SJSA1 (cell line): ENCODE data around the gene NDFIP2. TPM values are rescaled to one million over a fixed set of nuclear protein-coding genes. Genes with fewer than 3 reads are reported as not detected.
"Not testable (repeated sequence)": the region's sequence is repeated elsewhere in the genome, so short reads cannot be mapped to it uniquely, and the experiment has no call there.

Experiments used
- DNase-seq, 2 experiments: peaks; one replicate each; pipeline ENCODE4 v3.0.0-alpha.2; 2015 to 2020; ENCODE audit warnings: low spot score in 2 of 2, low read depth in 1 of 2
- H3K27ac ChIP-seq: fragments of 250-450 bp; sonication (Bioruptor Pico); 2 replicates; pipeline ENCODE4 v1.5.1; 2020; ENCODE audit warnings: mild to moderate bottlenecking, moderate library complexity
- H3K27me3 ChIP-seq: fragments of 250-450 bp; sonication (Bioruptor Pico); replicated peaks from 2 replicates; pipeline ENCODE4 v1.5.1; 2020; ENCODE audit warnings: mild to moderate bottlenecking, moderate library complexity
- H3K36me3 ChIP-seq: fragments of 250-450 bp; sonication (Bioruptor Pico); 2 replicates; pipeline ENCODE4 v1.5.1; 2020; ENCODE audit warnings: mild to moderate bottlenecking
- H3K4me1 ChIP-seq: fragments of 250-450 bp; sonication (Bioruptor Pico); replicated peaks from 2 replicates; pipeline ENCODE4 v1.6.1; 2021; ENCODE audit warnings: mild to moderate bottlenecking
- H3K4me3 ChIP-seq: fragments of 250-450 bp; sonication (Bioruptor Pico); 2 replicates; pipeline ENCODE4 v1.5.1; 2020; ENCODE audit warnings: mild to moderate bottlenecking
- H3K9me3 ChIP-seq: fragments of 250-450 bp; sonication (Bioruptor Pico); replicated peaks from 2 replicates; pipeline ENCODE4 v1.5.1; 2020; ENCODE audit warnings: mild to moderate bottlenecking
- total RNA-seq: library from RNA; depleted of rRNA; stranded (reverse); fragments of >200 nt; shearing (Covaris generic); gene quantifications from 2 replicates; pipeline ENCODE4 v1.2.3, GENCODE V29; 2014

Gene NDFIP2
- total RNA-seq, 1 experiment from 2014 or later = 110 TPM

- H3K27me3 ChIP-seq = no peaks in the 10 kb centered on the region
- no peaks in the 10 kb centered on the region for H3K4me1 ChIP-seq
- no peak overlapping the region for H3K27ac ChIP-seq
- no peaks in the 10 kb centered on the region for H3K9me3 ChIP-seq
- H3K36me3 ChIP-seq = no peaks in the 10 kb centered on the region
- H3K4me3 ChIP-seq = no peak overlapping the region
- DNase-seq = no peak
Observed at GRCh38 chr13:79540504-79540903, 59.5 kb downstream of the NDFIP2 start.

DNA sequence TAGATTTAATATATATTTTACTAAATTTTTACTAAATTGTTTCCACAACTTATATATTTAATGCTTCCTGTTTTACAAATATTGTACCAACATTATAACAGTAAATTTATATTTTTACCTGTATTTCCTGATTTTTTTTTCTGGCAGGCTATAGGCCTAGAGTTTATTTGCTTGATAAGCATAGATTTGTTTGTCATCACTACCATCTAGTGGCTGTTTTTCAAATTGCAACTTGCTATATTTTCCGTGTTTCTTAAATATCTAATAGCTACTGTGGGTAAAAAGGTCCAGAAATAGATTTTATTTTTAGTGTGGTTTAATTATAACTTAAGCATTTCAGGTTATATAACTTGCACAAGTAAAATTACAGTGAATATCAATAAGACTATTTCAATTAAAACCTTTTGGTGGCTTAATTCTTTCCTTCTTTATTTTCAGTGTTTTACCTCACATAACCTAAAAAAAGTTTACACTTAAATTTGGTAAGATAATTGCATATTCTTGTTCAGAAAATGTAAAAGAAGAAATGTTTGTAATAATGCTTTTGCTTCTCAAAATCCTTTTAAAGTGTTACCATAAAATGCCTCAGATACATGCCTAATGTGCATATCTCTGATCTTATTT, 60.6 kb downstream of the NDFIP2 start:
- H3K4me3 ChIP-seq = no peak overlapping the region
- no peaks in the 10 kb centered on the region for H3K4me1 ChIP-seq
- no peaks in the 10 kb centered on the region for H3K9me3 ChIP-seq
- peak in 1 of 2 experiments; percentile 70 for DNase-seq
- no peak overlapping the region for H3K27ac ChIP-seq
- no peaks in the 10 kb centered on the region for H3K27me3 ChIP-seq
- no peaks in the 10 kb centered on the region for H3K36me3 ChIP-seq

DNA sequence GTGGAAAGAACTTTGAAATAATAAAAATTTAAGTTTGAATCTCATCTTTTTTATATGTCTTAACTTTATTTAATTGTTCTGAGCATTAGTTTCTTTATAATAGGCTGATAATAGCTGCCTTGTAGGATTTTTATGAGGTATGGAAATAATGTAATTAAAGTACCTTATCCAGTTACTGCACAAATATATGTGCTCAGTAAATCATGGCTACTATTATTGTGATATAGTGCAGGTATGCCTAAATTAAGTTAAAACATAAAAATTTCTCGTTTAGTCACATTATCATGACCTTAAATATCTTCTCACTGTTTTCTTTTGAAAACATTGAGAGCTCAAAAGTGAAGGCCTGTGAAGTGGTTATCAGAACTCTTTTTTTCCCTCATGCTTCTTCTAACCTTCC, 62.9 kb downstream of the NDFIP2 start:
- DNase-seq = no peak
- H3K9me3 ChIP-seq = no peaks in the 10 kb centered on the region
- H3K36me3 ChIP-seq = no peaks in the 10 kb centered on the region
- H3K4me3 ChIP-seq = no peak overlapping the region
- no peaks in the 10 kb centered on the region for H3K27me3 ChIP-seq
- H3K4me1 ChIP-seq = no peaks in the 10 kb centered on the region
- H3K27ac ChIP-seq = no peak overlapping the region

DNA sequence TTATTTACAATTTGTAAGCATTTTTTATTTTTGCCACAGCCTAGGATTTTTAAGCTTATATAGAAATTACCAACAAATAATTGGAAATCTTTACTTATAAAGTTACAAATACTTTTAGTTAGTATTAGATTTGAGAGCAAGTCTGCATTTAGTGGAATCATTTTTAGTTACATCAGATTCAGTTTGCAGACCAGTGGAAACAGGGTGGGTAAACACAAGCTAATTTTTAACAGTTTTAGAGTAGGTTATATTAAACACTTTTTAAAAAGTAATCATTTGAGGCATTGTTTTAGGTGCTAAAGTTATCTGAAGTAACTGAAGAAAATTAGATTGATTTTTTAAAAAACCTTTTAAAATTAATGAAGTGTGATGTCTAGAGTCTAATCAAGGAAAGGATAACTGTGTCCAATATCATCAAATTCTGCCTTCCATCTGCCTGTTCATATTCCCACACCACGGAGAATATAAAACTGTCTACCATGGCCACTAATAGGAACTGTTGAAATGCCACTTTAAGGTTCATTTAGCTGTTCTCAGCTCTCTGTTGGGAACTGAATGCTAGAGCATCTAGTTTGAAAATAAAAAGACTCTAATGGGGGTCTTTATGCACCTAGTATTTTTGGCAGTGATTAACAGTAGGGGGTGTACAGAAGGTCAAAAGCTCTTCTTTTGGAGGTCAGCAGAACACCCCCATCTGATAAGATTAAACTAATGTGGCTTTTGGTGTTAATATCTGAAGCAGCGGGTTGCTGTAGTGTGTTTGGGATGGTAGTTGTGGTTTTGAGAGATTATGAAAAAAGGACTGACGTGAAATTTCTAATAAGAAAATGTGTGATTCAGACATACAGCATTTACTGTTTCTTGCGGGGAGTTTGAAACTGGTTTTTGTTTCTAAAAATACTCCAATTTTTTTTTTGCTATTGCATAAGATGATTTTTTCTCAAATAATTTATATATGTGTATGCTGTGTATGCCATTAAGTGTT, 66.5 kb downstream of the NDFIP2 start:
- Histone ChIP-seq H3K9me3 (no peaks in the 10 kb centered on the region), H3K4me3 (no peak overlapping the region), H3K27me3 (no peaks in the 10 kb centered on the region), H3K36me3 (no peaks in the 10 kb centered on the region), H3K27ac (no peak overlapping the region), H3K4me1 (peaks cover 7% of the 10 kb centered on the region)
- no peak for DNase-seq

DNA sequence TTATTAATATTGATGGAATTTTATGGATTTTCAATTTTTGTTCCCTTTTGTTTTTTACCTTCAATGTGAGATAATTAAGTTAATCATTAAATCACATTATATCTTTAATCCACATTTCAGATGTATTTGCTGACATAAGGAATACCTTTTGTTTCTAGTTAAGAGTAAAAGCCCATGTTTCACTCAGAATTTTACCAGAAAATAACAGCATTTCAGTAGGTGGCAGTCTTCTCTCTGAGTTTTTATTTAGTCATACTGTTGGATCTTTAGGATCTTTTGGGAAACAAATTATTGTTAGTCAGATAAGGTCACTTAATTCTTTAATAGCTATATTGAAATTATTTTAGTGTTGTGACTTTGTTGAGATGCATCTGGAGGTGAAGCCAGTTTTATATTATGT, 67.9 kb downstream of the NDFIP2 start:
- no peak overlapping the region for H3K4me3 ChIP-seq
- H3K27ac ChIP-seq = peak overlapping the region; percentile 62
- no peak for DNase-seq
- no peaks in the 10 kb centered on the region for H3K27me3 ChIP-seq
- peaks cover 7% of the 10 kb centered on the region for H3K4me1 ChIP-seq
- H3K36me3 ChIP-seq = no peaks in the 10 kb centered on the region
- H3K9me3 ChIP-seq = no peaks in the 10 kb centered on the region

- peak overlapping the region; percentile 62 for H3K27ac ChIP-seq
- no peaks in the 10 kb centered on the region for H3K36me3 ChIP-seq
- H3K4me1 ChIP-seq = peaks cover 7% of the 10 kb centered on the region
- no peak overlapping the region for H3K4me3 ChIP-seq
- no peaks in the 10 kb centered on the region for H3K9me3 ChIP-seq
- DNase-seq = peak in 1 of 2 experiments; percentile 80
- no peaks in the 10 kb centered on the region for H3K27me3 ChIP-seq
Observed at GRCh38 chr13:79549355-79550106, 68.6 kb downstream of the NDFIP2 start.

- Histone ChIP-seq H3K4me3 (no peak overlapping the region), H3K4me1 (no peaks in the 10 kb centered on the region), H3K36me3 (no peaks in the 10 kb centered on the region), H3K27ac (no peak overlapping the region), H3K9me3 (peaks cover 8% of the 10 kb centered on the region), H3K27me3 (no peaks in the 10 kb centered on the region)
- no peak for DNase-seq
Observed at GRCh38 chr13:79557666-79558065, 76.7 kb downstream of the NDFIP2 start.

- Histone ChIP-seq H3K9me3 (peaks cover 8% of the 10 kb centered on the region), H3K27me3 (no peaks in the 10 kb centered on the region)
Observed at GRCh38 chr13:79560954-79561353, 80.0 kb downstream of the NDFIP2 start.

DNA sequence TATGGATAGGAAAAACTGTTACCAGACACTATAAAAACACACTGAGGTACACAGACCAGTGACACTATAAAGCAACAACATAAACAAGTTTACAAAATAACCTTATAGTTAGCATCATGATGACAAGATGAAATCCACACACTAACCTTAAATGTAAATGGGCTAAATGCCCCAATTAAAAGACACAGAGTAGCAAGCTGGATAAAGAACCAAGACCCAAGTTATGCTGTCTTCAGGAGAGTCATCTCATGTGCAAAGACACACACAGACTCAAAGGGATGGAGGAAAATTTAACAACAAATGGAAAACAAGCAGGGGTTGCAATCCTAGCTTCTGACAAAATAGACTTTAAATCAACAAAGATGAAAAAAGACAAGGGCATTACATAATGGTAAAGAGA, 81.6 kb downstream of the NDFIP2 start:
- Histone ChIP-seq H3K27ac (no peak overlapping the region), H3K9me3 (peaks cover 8% of the 10 kb centered on the region), H3K27me3 (no peaks in the 10 kb centered on the region), H3K4me3 (no peak overlapping the region), H3K36me3 (no peaks in the 10 kb centered on the region), H3K4me1 (no peaks in the 10 kb centered on the region)
- DNase-seq = no peak

More at GRCh38 chr13:79560954-79561353, 80.0 kb downstream of the NDFIP2 start:
- Histone ChIP-seq H3K4me1 (no peaks in the 10 kb centered on the region), H3K36me3 (no peaks in the 10 kb centered on the region), H3K27ac (no peak overlapping the region), H3K4me3 (no peak overlapping the region)
- no peak for DNase-seq

- Histone ChIP-seq H3K4me3 (no peak overlapping the region), H3K27me3 (no peaks in the 10 kb centered on the region), H3K4me1 (no peaks in the 10 kb centered on the region), H3K27ac (no peak overlapping the region), H3K9me3 (peaks cover 5% of the 10 kb centered on the region; the same call in 1 of the 2 replicates), H3K36me3 (no peaks in the 10 kb centered on the region)
- DNase-seq = no peak
Observed at GRCh38 chr13:79566118-79566517, 85.2 kb downstream of the NDFIP2 start.

GRCh38 chr13:79571147-79571546, 90.2 kb downstream of the NDFIP2 start:
- no peaks in the 10 kb centered on the region; the same call in 1 of the 2 replicates for H3K9me3 ChIP-seq
- no peaks in the 10 kb centered on the region for H3K36me3 ChIP-seq
- no peaks in the 10 kb centered on the region for H3K4me1 ChIP-seq
- H3K4me3 ChIP-seq = no peak overlapping the region
- H3K27me3 ChIP-seq = no peaks in the 10 kb centered on the region
- no peak overlapping the region for H3K27ac ChIP-seq
- no peak for DNase-seq

GRCh38 chr13:79573892-79574291, 92.9 kb downstream of the NDFIP2 start:
- not testable (repeated sequence) for H3K36me3 ChIP-seq, H3K4me1 ChIP-seq, DNase-seq, H3K4me3 ChIP-seq, H3K27ac ChIP-seq, H3K9me3 ChIP-seq, H3K27me3 ChIP-seq

DNA sequence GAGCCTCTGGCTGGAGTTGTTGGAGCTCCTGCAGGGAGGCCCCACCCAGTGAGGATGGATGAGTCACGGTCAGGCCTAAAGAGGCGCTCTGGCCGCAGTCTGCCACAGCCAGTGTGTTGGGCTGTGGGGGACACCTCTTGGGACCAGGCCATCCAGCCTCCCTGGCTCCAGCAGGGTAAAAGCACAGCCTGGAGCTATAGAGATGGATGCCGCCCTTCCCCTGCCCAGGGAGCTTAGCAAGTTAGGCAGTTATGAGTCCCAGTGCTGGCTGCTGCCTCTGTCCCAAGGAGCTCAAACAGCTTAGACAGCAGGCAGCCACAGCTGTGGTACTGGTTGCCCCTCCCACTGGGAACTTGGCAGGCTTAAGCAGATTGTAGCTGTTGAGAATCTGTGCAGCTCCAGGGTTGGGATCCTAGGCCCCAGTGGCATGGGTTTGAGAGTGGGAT, 100.9 kb downstream of the NDFIP2 start:
- peaks cover 19% of the 10 kb centered on the region; the same call in 1 of the 2 replicates for H3K9me3 ChIP-seq
- DNase-seq = peak in 1 of 2 experiments; percentile 51
- no peaks in the 10 kb centered on the region for H3K27me3 ChIP-seq
- no peak overlapping the region for H3K4me3 ChIP-seq
- no peaks in the 10 kb centered on the region for H3K4me1 ChIP-seq
- no peaks in the 10 kb centered on the region for H3K36me3 ChIP-seq
- no peak overlapping the region for H3K27ac ChIP-seq
